ENCODE results near the gene SMARCB1. TPM values are rescaled to one million over a fixed set of nuclear protein-coding genes. Genes with fewer than 3 reads are reported as not detected.

SMARCB1 gene
- total RNA-seq, 1 experiment from 2014 or later: 109 TPM

GRCh38 chr22:23831261-23831660 lies 44.5 kb downstream of the SMARCB1 start:
- no peaks in the 10 kb centered on the region for H3K27me3 ChIP-seq
- peaks cover 26% of the 10 kb centered on the region for H3K36me3 ChIP-seq
- DNase-seq: no peak
- H3K4me3 ChIP-seq: no peak overlapping the region
- no peaks in the 10 kb centered on the region for H3K9me3 ChIP-seq

GRCh38 chr22:23831781-23832180 lies 45.0 kb downstream of the SMARCB1 start:
- no peaks in the 10 kb centered on the region for H3K27me3 ChIP-seq
- H3K9me3 ChIP-seq: no peaks in the 10 kb centered on the region
- H3K4me3 ChIP-seq: no peak overlapping the region
- DNase-seq: no peak
- H3K36me3 ChIP-seq: peaks cover 23% of the 10 kb centered on the region

GRCh38 chr22:23832226-23833016 lies 45.7 kb downstream of the SMARCB1 start:
- no peak for DNase-seq
- H3K27me3 ChIP-seq: no peaks in the 10 kb centered on the region
- H3K36me3 ChIP-seq: peaks cover 20% of the 10 kb centered on the region

GRCh38 chr22:23833017-23833751 lies 46.4 kb downstream of the SMARCB1 start:
- Histone ChIP-seq H3K9me3 (no peaks in the 10 kb centered on the region), H3K27me3 (no peaks in the 10 kb centered on the region), H3K4me3 (no peak overlapping the region), H3K36me3 (peaks cover 18% of the 10 kb centered on the region)
- no peak for DNase-seq

More at GRCh38 chr22:23832226-23833016, 45.7 kb downstream of the SMARCB1 start:
- H3K9me3 ChIP-seq: no peaks in the 10 kb centered on the region
- no peak overlapping the region for H3K4me3 ChIP-seq

GRCh38 chr22:23833911-23834317 lies 47.1 kb downstream of the SMARCB1 start:
- Histone ChIP-seq H3K27me3 (no peaks in the 10 kb centered on the region), H3K4me3 (no peak overlapping the region), H3K9me3 (no peaks in the 10 kb centered on the region), H3K36me3 (peaks cover 18% of the 10 kb centered on the region)
- no peak for DNase-seq

- Histone ChIP-seq H3K36me3 (peaks cover 18% of the 10 kb centered on the region), H3K9me3 (no peaks in the 10 kb centered on the region), H3K4me3 (no peak overlapping the region), H3K27me3 (no peaks in the 10 kb centered on the region)
- no peak for DNase-seq
Measured at GRCh38 chr22:23834406-23834792, 47.6 kb downstream of the SMARCB1 start.

- H3K4me3 ChIP-seq: no peak overlapping the region
- no peaks in the 10 kb centered on the region for H3K9me3 ChIP-seq
- peaks cover 18% of the 10 kb centered on the region for H3K36me3 ChIP-seq
- H3K27me3 ChIP-seq: no peaks in the 10 kb centered on the region
- no peak for DNase-seq
Measured at GRCh38 chr22:23834793-23835483, 48.2 kb downstream of the SMARCB1 start.

GRCh38 chr22:23835484-23836144 lies 48.8 kb downstream of the SMARCB1 start:
- H3K27me3 ChIP-seq: no peaks in the 10 kb centered on the region
- H3K36me3 ChIP-seq: peaks cover 14% of the 10 kb centered on the region
- H3K9me3 ChIP-seq: no peaks in the 10 kb centered on the region
- no peak overlapping the region for H3K4me3 ChIP-seq
- no peak for DNase-seq

- no peaks in the 10 kb centered on the region for H3K27me3 ChIP-seq
- no peak for DNase-seq
- peaks cover 9% of the 10 kb centered on the region for H3K36me3 ChIP-seq
- no peak overlapping the region for H3K4me3 ChIP-seq
- H3K9me3 ChIP-seq: no peaks in the 10 kb centered on the region
Measured at GRCh38 chr22:23836281-23836680, 49.5 kb downstream of the SMARCB1 start.

- Histone ChIP-seq H3K9me3 (no peaks in the 10 kb centered on the region), H3K27me3 (no peaks in the 10 kb centered on the region), H3K4me3 (no peak overlapping the region), H3K36me3 (peaks cover 7% of the 10 kb centered on the region)
- no peak for DNase-seq
Measured at GRCh38 chr22:23836692-23837495, 50.1 kb downstream of the SMARCB1 start.

GRCh38 chr22:23837496-23837859 lies 50.7 kb downstream of the SMARCB1 start:
- no peaks in the 10 kb centered on the region for H3K27me3 ChIP-seq
- H3K4me3 ChIP-seq: no peak overlapping the region
- no peak for DNase-seq
- H3K36me3 ChIP-seq: peaks cover 7% of the 10 kb centered on the region
- H3K9me3 ChIP-seq: no peaks in the 10 kb centered on the region

- DNase-seq: no peak
- Histone ChIP-seq H3K27me3 (no peaks in the 10 kb centered on the region), H3K9me3 (no peaks in the 10 kb centered on the region), H3K4me3 (no peak overlapping the region), H3K36me3 (peaks cover 7% of the 10 kb centered on the region)
Measured at GRCh38 chr22:23837911-23838680, 51.3 kb downstream of the SMARCB1 start.

- Histone ChIP-seq H3K9me3 (no peaks in the 10 kb centered on the region), H3K36me3 (peaks cover 1% of the 10 kb centered on the region; the same call in 1 of the 2 replicates), H3K4me3 (peak within 1 kb of the TSS; percentile 11; the same call in 1 of the 2 replicates), H3K27me3 (no peaks in the 10 kb centered on the region)
- peak; percentile 89 for DNase-seq
Measured at GRCh38 chr22:23838681-23839468, 52.1 kb downstream of the SMARCB1 start, which contains the start of gene DERL3. TSS of gene DERL3 (minus strand) at chr22:23839006. CDS start at chr22:23838987, 19 bp downstream.

- Histone ChIP-seq H3K36me3 (no peaks in the 10 kb centered on the region), H3K9me3 (no peaks in the 10 kb centered on the region), H3K4me3 (no peak overlapping the region), H3K27me3 (no peaks in the 10 kb centered on the region)
- DNase-seq: no peak
Measured at GRCh38 chr22:23840026-23840425, 53.3 kb downstream of the SMARCB1 start.

GRCh38 chr22:23841292-23841691 lies 54.5 kb downstream of the SMARCB1 start:
- Histone ChIP-seq H3K4me3 (no peak overlapping the region), H3K9me3 (no peaks in the 10 kb centered on the region), H3K27me3 (no peaks in the 10 kb centered on the region), H3K36me3 (no peaks in the 10 kb centered on the region)
- no peak for DNase-seq
